RWPE2 (cell line): ENCODE results near the gene MARVELD2.

Source experiments
- ATAC-seq: fragments of 200-7000 bp; cut with Tn5 transposase; 3 replicates; pipeline ENCODE4 v1.9.1; 2021; ENCODE audit warnings: low read depth
- DNase-seq: peaks from one replicate; pipeline ENCODE4 v3.0.0-alpha.2; 2020; ENCODE audit warnings: low spot score
- H3K27ac ChIP-seq: fragments of 450-650 bp; 2 replicates; pipeline ENCODE4 v1.5.1; 2017; ENCODE audit warnings: mild to moderate bottlenecking; ENCODE audit not compliant: poor library complexity, severe bottlenecking
- H3K27me3 ChIP-seq: fragments of 250-450 bp; sonication (Bioruptor Pico); 2 replicates; pipeline ENCODE4 v1.5.1; 2021; ENCODE audit warnings: mild to moderate bottlenecking, moderate library complexity; ENCODE audit not compliant: insufficient read depth, poor library complexity, severe bottlenecking
- H3K36me3 ChIP-seq: fragments of 250-450 bp; sonication (Bioruptor Pico); 2 replicates; pipeline ENCODE4 v1.5.1; 2020; ENCODE audit warnings: low read depth, mild to moderate bottlenecking, moderate library complexity
- H3K4me1 ChIP-seq: fragments of 250-450 bp; sonication (Bioruptor Pico); 2 replicates; pipeline ENCODE4 v1.5.1; 2021; ENCODE audit warnings: mild to moderate bottlenecking, moderate library complexity; ENCODE audit not compliant: insufficient read depth, poor library complexity, severe bottlenecking
- H3K4me3 ChIP-seq: fragments of 250-450 bp; sonication (Bioruptor Pico); 2 replicates; pipeline ENCODE4 v1.5.1; 2021; ENCODE audit warnings: mild to moderate bottlenecking, moderate library complexity; ENCODE audit not compliant: severe bottlenecking
- H3K9me3 ChIP-seq: fragments of 250-450 bp; sonication (Bioruptor Pico); 2 replicates; pipeline ENCODE4 v1.5.1; 2021; ENCODE audit warnings: mild to moderate bottlenecking, moderate library complexity; ENCODE audit not compliant: severe bottlenecking
- CTCF ChIP-seq: fragments of 450-650 bp; IDR thresholded peaks from one replicate; pipeline ENCODE4 v1.5.1; 2017; ENCODE audit warnings: mild to moderate bottlenecking, moderate library complexity; ENCODE audit not compliant: poor library complexity, severe bottlenecking

The MARVELD2 gene

GRCh38 chr5:69372394-69372793 lies 42.5 kb upstream of the MARVELD2 start:
- H3K27me3 ChIP-seq = no peaks in the 10 kb centered on the region
- no peak overlapping the region for H3K4me3 ChIP-seq
- ATAC-seq = no peak
- no peak overlapping the region for H3K27ac ChIP-seq
- no peak for TF ChIP-seq CTCF
- no peak for DNase-seq
- peaks cover 26% of the 10 kb centered on the region for H3K4me1 ChIP-seq
- H3K9me3 ChIP-seq = no peaks in the 10 kb centered on the region
- H3K36me3 ChIP-seq = peaks cover 66% of the 10 kb centered on the region

GRCh38 chr5:69374911-69375446 lies 39.9 kb upstream of the MARVELD2 start:
- no peak overlapping the region for H3K27ac ChIP-seq
- no peak for ATAC-seq
- H3K4me1 ChIP-seq = peaks cover 20% of the 10 kb centered on the region
- DNase-seq = no peak
- peaks cover 76% of the 10 kb centered on the region for H3K36me3 ChIP-seq
- no peak for TF ChIP-seq CTCF
- no peaks in the 10 kb centered on the region for H3K27me3 ChIP-seq
- no peaks in the 10 kb centered on the region for H3K9me3 ChIP-seq
- H3K4me3 ChIP-seq = no peak overlapping the region

GRCh38 chr5:69378376-69378775 lies 36.5 kb upstream of the MARVELD2 start:
- ATAC-seq (no peak), DNase-seq (no peak)
- Histone ChIP-seq H3K4me3 (no peak overlapping the region), H3K27ac (no peak overlapping the region), H3K9me3 (no peaks in the 10 kb centered on the region), H3K36me3 (peaks cover 89% of the 10 kb centered on the region), H3K27me3 (no peaks in the 10 kb centered on the region), H3K4me1 (no peaks in the 10 kb centered on the region)
- no peak for TF ChIP-seq CTCF

- peaks cover 63% of the 10 kb centered on the region for H3K36me3 ChIP-seq
- no peak for TF ChIP-seq CTCF
- DNase-seq (no peak), ATAC-seq (no peak)
- H3K4me3 ChIP-seq = no peak overlapping the region
- H3K27me3 ChIP-seq = no peaks in the 10 kb centered on the region
- H3K9me3 ChIP-seq = no peaks in the 10 kb centered on the region
- no peak overlapping the region for H3K27ac ChIP-seq
- H3K4me1 ChIP-seq = no peaks in the 10 kb centered on the region
Observed at GRCh38 chr5:69404659-69405330, 10.1 kb upstream of the MARVELD2 start.

- no peak for TF ChIP-seq CTCF
- Histone ChIP-seq H3K9me3 (no peaks in the 10 kb centered on the region), H3K4me3 (peak overlapping the region; percentile 58), H3K27me3 (no peaks in the 10 kb centered on the region), H3K4me1 (peaks cover 11% of the 10 kb centered on the region), H3K36me3 (peaks cover 36% of the 10 kb centered on the region), H3K27ac (peak overlapping the region; percentile 78)
- peak; percentile 12; the same call in 1 of the 3 replicates for ATAC-seq
- no peak for DNase-seq
Observed at GRCh38 chr5:69415584-69415958, 655 bp downstream of the MARVELD2 start.
